ENCODE data around the gene RMC1. TPM values are rescaled to one million over a fixed set of nuclear protein-coding genes. Genes with fewer than 3 reads are reported as not detected.

The RMC1 gene
- total RNA-seq, 4 donors from 2014 or later, result 18.1 to 25.1 (median 21.7) TPM

DNA sequence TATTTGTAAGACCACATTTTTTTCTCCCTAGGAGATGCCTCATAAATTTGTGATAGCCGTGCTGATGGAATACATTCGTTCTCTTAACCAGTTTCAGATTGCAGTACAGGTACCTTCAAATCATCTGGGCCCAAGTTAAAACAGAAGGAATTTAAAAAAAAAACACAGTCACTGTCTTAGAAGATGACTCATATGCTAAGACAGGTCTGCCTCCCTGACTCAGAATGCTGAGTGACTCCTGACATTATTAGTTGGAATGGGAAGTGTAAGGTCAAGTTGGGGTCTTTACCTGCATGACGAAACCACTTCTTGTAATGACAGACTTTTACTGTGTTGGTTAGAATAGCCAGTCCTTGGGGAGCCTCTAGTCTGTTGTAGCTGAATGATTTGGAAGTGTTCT is 26.3 kb downstream of the RMC1 start:
- Histone ChIP-seq H3K9me3 (no peaks in the 10 kb centered on the region), H3K4me3 (replicated peaks in 1 of 3) (no peak overlapping the region), H3K27me3 (no peaks in the 10 kb centered on the region), H3K27ac (no peak overlapping the region), H3K36me3 (peaks cover 74 to 82% of the 10 kb centered on the region in 2 donors), H3K4me1 (no peaks in the 10 kb centered on the region)
- TF ChIP-seq CTCF (IDR thresholded peaks at IDR 0.05) (no peak), POLR2A (IDR thresholded peaks at IDR 0.05) (no peak)
- 90 to 91% methylated on average over 3 of the region's 3 CpGs for WGBS, 2 donors
- DNase-seq, result no peak
- intact Hi-C loops (cut with DNase I), result no loop called here

GRCh38 chr18:23530195-23530594 is 26.9 kb downstream of the RMC1 start:
- H3K27ac ChIP-seq, result no peak overlapping the region

DNA sequence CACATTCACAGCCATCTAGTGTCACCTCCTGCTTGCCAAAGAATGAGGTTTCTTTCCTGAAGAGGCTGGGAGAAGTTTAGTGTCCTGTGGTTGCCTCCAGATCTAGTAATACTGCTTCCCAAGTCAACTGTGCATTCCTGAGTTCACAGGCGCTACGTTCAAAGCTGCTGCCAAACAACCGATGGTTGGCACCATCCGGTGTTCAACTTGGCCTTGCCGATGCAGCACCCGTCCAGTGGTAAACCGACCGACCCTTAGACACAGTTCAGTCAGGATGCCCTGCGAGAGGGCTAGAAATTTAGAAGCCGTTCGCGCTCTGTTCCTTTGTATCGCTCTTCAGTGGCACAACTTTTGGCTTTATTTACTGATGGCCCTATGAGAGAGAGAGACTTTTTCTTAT is 28.6 kb downstream of the RMC1 start:
- intact Hi-C loops (cut with DNase I), result no loop called here
- no peaks in the 10 kb centered on the region for H3K27me3 ChIP-seq
- no peak for DNase-seq
- 94 to 96% methylated on average over 13 of the region's 13 CpGs for WGBS, 2 donors
- no peaks in the 10 kb centered on the region for H3K4me1 ChIP-seq
- no peak overlapping the region for H3K4me3 ChIP-seq (replicated peaks in 1 of 3)
- peaks cover 67 to 86% of the 10 kb centered on the region in 2 donors for H3K36me3 ChIP-seq
- H3K27ac ChIP-seq, result no peak overlapping the region
- H3K9me3 ChIP-seq, result no peaks in the 10 kb centered on the region
- TF ChIP-seq POLR2A (IDR thresholded peaks at IDR 0.05), result no peak
- no peak for TF ChIP-seq CTCF (IDR thresholded peaks at IDR 0.05)

More at GRCh38 chr18:23530195-23530594, 26.9 kb downstream of the RMC1 start:
- DNase-seq, result no peak
- intact Hi-C loops (cut with DNase I), result no loop called here
- WGBS, 2 donors, result 92 to 93% methylated on average over 7 of the region's 7 CpGs
- Histone ChIP-seq H3K9me3 (no peaks in the 10 kb centered on the region), H3K27me3 (no peaks in the 10 kb centered on the region), H3K4me3 (replicated peaks in 1 of 3) (no peak overlapping the region), H3K4me1 (no peaks in the 10 kb centered on the region), H3K36me3 (peaks cover 75 to 87% of the 10 kb centered on the region in 2 donors)
- TF ChIP-seq CTCF (IDR thresholded peaks at IDR 0.05), result no peak
- TF ChIP-seq POLR2A (IDR thresholded peaks at IDR 0.05), result no peak

GRCh38 chr18:23532848-23533247 is 29.5 kb downstream of the RMC1 start:
- intact Hi-C loops (cut with DNase I), result no loop called here
- Histone ChIP-seq H3K4me1 (no peaks in the 10 kb centered on the region), H3K4me3 (replicated peaks in 1 of 3) (no peak overlapping the region), H3K9me3 (no peaks in the 10 kb centered on the region), H3K27ac (no peak overlapping the region), H3K36me3 (peaks cover 76 to 89% of the 10 kb centered on the region in 2 donors), H3K27me3 (no peaks in the 10 kb centered on the region)
- WGBS, 2 donors, result 78 to 89% methylated on average over 4 of the region's 4 CpGs
- no peak for DNase-seq
- TF ChIP-seq POLR2A (IDR thresholded peaks at IDR 0.05) (no peak), CTCF (IDR thresholded peaks at IDR 0.05) (no peak)

- TF ChIP-seq CTCF (IDR thresholded peaks at IDR 0.05) (no peak), POLR2A (IDR thresholded peaks at IDR 0.05) (no peak)
- H3K27ac ChIP-seq, result no peak overlapping the region
- peaks cover 76 to 91% of the 10 kb centered on the region in 2 donors for H3K36me3 ChIP-seq
- 96 to 97% methylated on average over 16 of the region's 16 CpGs for WGBS, 2 donors
- H3K27me3 ChIP-seq, result no peaks in the 10 kb centered on the region
- H3K9me3 ChIP-seq, result no peaks in the 10 kb centered on the region
- DNase-seq, result no peak
- no peak overlapping the region for H3K4me3 ChIP-seq (replicated peaks in 1 of 3)
- no peaks in the 10 kb centered on the region for H3K4me1 ChIP-seq
- intact Hi-C loops (cut with DNase I), result no loop called here
Measured at GRCh38 chr18:23534276-23534675, 31.0 kb downstream of the RMC1 start.
